A549 (cell line): ENCODE results near the gene RUNX1. TPM values are rescaled to one million over a fixed set of nuclear protein-coding genes. Genes with fewer than 3 reads are reported as not detected.

Experiments used
- ATAC-seq, 2 experiments: fragments of 200-7000 bp in 1 of 2; fragments of >200 bp in 1 of 2; cut with Nextera tagmentation in 1 of 2; cut with Tn5 transposase in 1 of 2; 3 replicates each; pipeline versions ENCODE4 v1.8.0 to v1.9.1; 2018 to 2020; ENCODE audit warnings: mild to moderate bottlenecking in 1 of 2, moderate library complexity in 1 of 2
- CTCF ChIA-PET: fragments of 300-600 bp; sonication (Branson Sonifier 250); formaldehyde crosslinking; extraction: SDS; loops from one replicate; lab custom pipeline; 2021; ENCODE audit warnings: antibody characterized with exemption, inconsistent platforms; lab: Yijun Ruan, JAX
- POLR2A ChIA-PET: fragments of 350-600 bp; formaldehyde crosslinking; extraction: SDS; loops from one replicate; lab custom pipeline; 2021; ENCODE audit warnings: antibody characterized with exemption, inconsistent platforms; lab: Yijun Ruan, JAX
- DNase-seq, 2 experiments: peaks; one replicate each; pipeline versions ENCODE4 v3.0.0 to v3.0.0-alpha.2; 2011 to 2016; ENCODE audit warnings: low read depth in 1 of 2, low spot score in 1 of 2
- FAIRE-seq: peaks from 2 replicates; lab custom pipeline; 2011; peaks lifted over from hg19 to GRCh38; lab: Jason Lieb, UNC
- H3K27ac ChIP-seq, 2 experiments: fragments of >200 bp; sonication (Bioruptor Twin); formaldehyde crosslinking; 3 replicates each; pipeline ENCODE4 v1.5.1; 2016 to 2017
- H3K4me1 ChIP-seq: fragments of >200 bp; sonication (Bioruptor Twin); formaldehyde crosslinking; 3 replicates; pipeline ENCODE4 v1.6.1; 2016
- H3K4me2 ChIP-seq: fragments of >200 bp; sonication (Bioruptor Twin); formaldehyde crosslinking; 3 replicates; pipeline ENCODE4 v1.6.1; 2016
- H3K4me3 ChIP-seq: fragments of >200 bp; sonication (Bioruptor Twin); formaldehyde crosslinking; 3 replicates; pipeline ENCODE4 v1.5.1; 2016
- H3K9me3 ChIP-seq: fragments of >200 bp; sonication (Bioruptor Twin); formaldehyde crosslinking; 3 replicates; pipeline ENCODE4 v1.6.1; 2016
- ATOH8 ChIP-seq: fragments of 250-450 bp; sonication (Bioruptor Pico); IDR thresholded peaks from 2 replicates; pipeline ENCODE4 v1.5.0; 2020; ENCODE audit warnings: low read depth, mild to moderate bottlenecking, moderate library complexity
- BHLHE40 ChIP-seq: IDR thresholded peaks from 2 replicates; pipeline ENCODE4 v1.6.1; 2012; ENCODE audit warnings: low read depth, low read length, inconsistent platforms
- CBX2 ChIP-seq: fragments of 200-600 bp; sonication (generic); IDR thresholded peaks from 2 replicates; pipeline ENCODE4 v1.6.1; 2016; ENCODE audit warnings: low read depth, mild to moderate bottlenecking, borderline replicate concordance
- CHD2 ChIP-seq: fragments of 150-350 bp; IDR thresholded peaks from 2 replicates; pipeline ENCODE4 v1.6.1; 2014; ENCODE audit warnings: low read length; ENCODE audit not compliant: partially characterized antibody
- EHF ChIP-seq: fragments of 250-450 bp; sonication (Bioruptor Pico); IDR thresholded peaks from 2 replicates; pipeline ENCODE4 v1.5.0; 2020; ENCODE audit warnings: mild to moderate bottlenecking
- FOXS1 ChIP-seq: fragments of 250-450 bp; sonication (Bioruptor Pico); IDR thresholded peaks from 2 replicates; pipeline ENCODE4 v1.5.0; 2020; ENCODE audit warnings: mild to moderate bottlenecking, moderate library complexity
- HDAC2 ChIP-seq: fragments of 200-600 bp; sonication (generic); IDR thresholded peaks from 2 replicates; pipeline ENCODE4 v1.6.1; 2016
- HMGXB4 ChIP-seq: fragments of 250-450 bp; sonication (Bioruptor Pico); IDR thresholded peaks from 2 replicates; pipeline ENCODE4 v1.5.0; 2021; ENCODE audit warnings: mild to moderate bottlenecking, moderate library complexity, borderline replicate concordance
- HOXA7 ChIP-seq: fragments of 250-450 bp; sonication (Bioruptor Pico); IDR thresholded peaks from 2 replicates; pipeline ENCODE4 v1.5.0; 2020; ENCODE audit warnings: mild to moderate bottlenecking, moderate library complexity
- JUN ChIP-seq, 2 experiments: fragments of >200 bp; sonication (Bioruptor Twin); formaldehyde crosslinking; IDR thresholded peaks; 2 replicates in 1 of 2; 3 replicates in 1 of 2; pipeline ENCODE4 v1.6.1; 2016 to 2017
- JUNB ChIP-seq: fragments of >200 bp; sonication (Bioruptor Twin); formaldehyde crosslinking; IDR thresholded peaks from 2 replicates; pipeline ENCODE4 v1.6.1; 2016
- MAX ChIP-seq: IDR thresholded peaks from 2 replicates; pipeline ENCODE4 v1.6.1; 2012
- NR3C1 ChIP-seq: fragments of >200 bp; sonication (Bioruptor Twin); formaldehyde crosslinking; IDR thresholded peaks from 3 replicates; pipeline ENCODE4 v1.6.1; 2017
- POLR2A ChIP-seq: IDR thresholded peaks from 2 replicates; pipeline ENCODE4 v1.6.1; 2012; ENCODE audit warnings: mild to moderate bottlenecking, low read length
- RAD21 ChIP-seq, 2 experiments: fragments of >200 bp in 1 of 2; sonication (Bioruptor Twin) in 1 of 2; formaldehyde crosslinking in 1 of 2; IDR thresholded peaks in 1 of 2; conservative IDR thresholded peaks in 1 of 2; 2 replicates in 1 of 2; 3 replicates in 1 of 2; pipeline ENCODE4 v1.6.1; 2012 to 2018; ENCODE audit warnings: inconsistent platforms in 1 of 2
- REST ChIP-seq: fragments of 200-600 bp; sonication (generic); IDR thresholded peaks from 2 replicates; pipeline ENCODE4 v1.6.1; 2016; ENCODE audit warnings: antibody characterized with exemption, mild to moderate bottlenecking, moderate library complexity
- RFX5 ChIP-seq: fragments of 450-650 bp; IDR thresholded peaks from 2 replicates; pipeline ENCODE4 v1.7.1; 2014; ENCODE audit warnings: antibody characterized with exemption, mild to moderate bottlenecking, moderate library complexity
- USF2 ChIP-seq: fragments of 450-650 bp; IDR thresholded peaks from 2 replicates; pipeline ENCODE4 v1.6.1; 2014; ENCODE audit warnings: antibody characterized with exemption
- ZNF302 ChIP-seq: fragments of 250-450 bp; sonication (Bioruptor Pico); IDR thresholded peaks from 2 replicates; pipeline ENCODE4 v1.9.0; 2021; ENCODE audit warnings: inconsistent platforms, mild to moderate bottlenecking, moderate library complexity
- WGBS: methylation state at CpG from one replicate; pipeline ENCODE4 v1.1.6; 2017; ENCODE audit errors: missing lambda C conversion rate; 5-methylcytosine and 5-hydroxymethylcytosine counted together
- polyA plus RNA-seq, 4 experiments: library from polyadenylated mRNA; depleted of rRNA in 3 of 4; stranded (reverse); fragments of >200 nt; fragmentation: RNase III in 1 of 4; extraction: RNeasy Plus Mini Kit Qiagen cat#74134 plus additional on column Dnase treatment in 1 of 4; gene quantifications; 2 replicates in 3 of 4; 3 replicates in 1 of 4; pipeline ENCODE4 v1.2.3, GENCODE V29; 2011 to 2017

The RUNX1 gene
- polyA plus RNA-seq, 2 of the 4 experiments (the other 2 are of a cell fraction): 5.5 TPM

- ChIA-PET CTCF (interaction anchor here (0.6 to 7.3 kb wide), 8 partner anchors 51 to 1053 kb away, joined by 3 to 46 read pairs (median 4); no protein-coding TSS in a partner anchor), POLR2A (interaction anchor here (0.8 to 4.9 kb wide), 8 partner anchors 50 to 369 kb away, joined by 3 to 70 read pairs (median 10); no protein-coding TSS in a partner anchor)
- H3K4me2 ChIP-seq: peak overlapping the region; percentile 94
- no peaks in the 10 kb centered on the region for H3K9me3 ChIP-seq
- no peak for ATAC-seq
- H3K4me1 ChIP-seq: peaks cover 33% of the 10 kb centered on the region
- DNase-seq: no peak
- peak overlapping the region; percentile 93 to 100 for H3K27ac ChIP-seq
- FAIRE-seq: no peak
- H3K4me3 ChIP-seq: peak overlapping the region; percentile 72
- TF ChIP-seq HDAC2: no peak
- no peak for TF ChIP-seq HOXA7 (CRISPR knock-in tag)
- TF ChIP-seq RAD21 (conservative IDR thresholded peaks at IDR 0.05 in 1 of 2, IDR thresholded peaks at IDR 0.05 in 1 of 2): no peak
- TF ChIP-seq JUNB: no peak
- no peak for TF ChIP-seq ZNF302 (CRISPR knock-in tag)
- TF ChIP-seq POLR2A: no peak
- TF ChIP-seq BHLHE40: no peak
- TF ChIP-seq CHD2: no peak
- no peak for TF ChIP-seq EHF (CRISPR knock-in tag)
- TF ChIP-seq MAX: no peak
- no peak for TF ChIP-seq HMGXB4 (CRISPR knock-in tag)
- no peak for TF ChIP-seq FOXS1
- TF ChIP-seq REST: no peak
- TF ChIP-seq CBX2: no peak
- no peak for TF ChIP-seq ATOH8 (CRISPR knock-in tag)
- TF ChIP-seq USF2: no peak
- no peak for TF ChIP-seq RFX5
- 0% methylated on average over 5 of the region's 15 CpGs for WGBS
These were observed 162.0 kb downstream of the RUNX1 start for GRCh38 chr21:34887105-34887442.

- ATAC-seq (no peak), FAIRE-seq (no peak), DNase-seq (no peak)
- peaks cover 35% of the 10 kb centered on the region for H3K4me1 ChIP-seq
- H3K9me3 ChIP-seq: no peaks in the 10 kb centered on the region
- ChIA-PET POLR2A (interaction anchor here (0.5 to 4.9 kb wide), 9 partner anchors 50 to 1187 kb away, joined by 3 to 70 read pairs (median 5); no protein-coding TSS in a partner anchor), CTCF (interaction anchor here (0.6 to 7.3 kb wide), 10 partner anchors 41 to 1054 kb away, joined by 3 to 46 read pairs (median 4); no protein-coding TSS in a partner anchor)
- TF ChIP-seq JUN (IDR thresholded peaks at IDR 0.05) (peak in 1 of 2 experiments; percentile 15; a peak in 1 of 5 replicates), NR3C1 (no peak)
- WGBS: 0% methylated on average over 6 of the region's 56 CpGs
- H3K4me3 ChIP-seq: peak overlapping the region; percentile 72
- H3K4me2 ChIP-seq: peak overlapping the region; percentile 94
- H3K27ac ChIP-seq: peak overlapping the region; percentile 93 to 100
These were observed 162.6 kb downstream of the RUNX1 start for GRCh38 chr21:34886240-34887104.
